HuH-7.5 (cell line): ENCODE measurements around the gene GABBR2.

ENCODE experiments used
- DNase-seq: peaks from one replicate; pipeline ENCODE4 v3.0.0; 2011; ENCODE audit warnings: low spot score

Gene GABBR2

DNA sequence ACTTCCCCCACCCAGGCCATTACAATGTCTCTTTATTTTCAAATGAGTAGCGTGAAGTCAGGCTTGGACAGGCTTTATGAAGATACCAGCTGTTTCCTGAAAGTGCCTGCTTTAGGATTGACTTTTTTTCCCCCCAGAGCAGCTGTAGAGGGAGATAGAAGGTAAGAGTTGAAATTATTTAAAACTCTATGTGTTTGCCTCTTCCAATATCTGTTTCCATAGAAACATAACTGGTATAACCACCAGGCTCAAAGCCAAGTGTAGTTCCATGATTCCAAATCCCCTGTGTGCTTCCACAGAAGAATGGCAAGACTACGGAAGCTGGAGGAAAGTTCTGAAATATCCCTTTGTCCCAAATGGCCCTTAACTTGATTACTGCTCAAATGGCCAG lies 365.9 kb downstream of the GABBR2 start:
- DNase-seq, result no peak

- DNase-seq, result no peak
Measured at GRCh38 chr9:98342098-98342819, 366.5 kb downstream of the GABBR2 start.

DNA sequence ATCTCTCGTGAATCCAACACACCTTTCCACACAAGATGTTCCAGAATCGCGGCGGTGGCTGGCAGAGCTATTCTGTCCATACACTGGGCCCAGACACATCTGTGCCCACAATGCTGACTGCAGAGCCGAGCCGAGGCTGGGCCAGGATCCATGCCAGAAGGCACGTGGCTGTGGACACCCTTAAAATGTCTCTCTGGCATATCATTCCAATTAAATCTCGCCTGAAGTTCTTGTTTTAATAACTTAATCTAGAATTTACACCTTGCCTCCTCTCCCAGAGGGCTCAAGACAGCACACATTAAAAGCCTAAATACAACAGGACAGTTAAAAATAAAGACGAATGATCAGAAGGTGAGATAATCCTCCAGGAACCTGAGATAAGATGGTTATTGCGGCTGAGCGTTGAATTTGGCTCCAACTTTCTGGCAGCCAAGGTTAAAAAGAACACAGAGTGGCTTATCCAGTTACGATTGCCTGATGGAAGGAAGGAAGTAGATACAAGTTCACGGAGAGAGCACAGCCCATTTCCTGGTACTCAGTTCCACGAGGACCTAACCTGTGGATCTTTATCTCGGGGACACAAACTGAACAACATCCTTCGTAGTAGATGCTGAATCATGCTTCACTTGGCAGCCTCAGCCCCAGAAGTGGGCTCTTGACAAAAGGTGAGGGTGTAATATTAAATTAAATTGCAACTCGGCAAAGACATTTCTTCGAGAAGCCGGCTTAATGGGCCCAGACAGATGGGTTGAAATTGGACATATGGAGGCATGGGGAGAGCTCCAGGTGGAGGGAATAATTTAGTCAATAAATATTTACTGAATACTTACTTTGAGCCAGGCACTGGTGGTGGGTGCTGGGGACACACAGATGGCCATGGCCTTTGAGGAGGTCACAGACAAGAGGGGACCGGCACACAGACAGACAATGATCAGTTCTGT lies 367.3 kb downstream of the GABBR2 start:
- no peak for DNase-seq

DNA sequence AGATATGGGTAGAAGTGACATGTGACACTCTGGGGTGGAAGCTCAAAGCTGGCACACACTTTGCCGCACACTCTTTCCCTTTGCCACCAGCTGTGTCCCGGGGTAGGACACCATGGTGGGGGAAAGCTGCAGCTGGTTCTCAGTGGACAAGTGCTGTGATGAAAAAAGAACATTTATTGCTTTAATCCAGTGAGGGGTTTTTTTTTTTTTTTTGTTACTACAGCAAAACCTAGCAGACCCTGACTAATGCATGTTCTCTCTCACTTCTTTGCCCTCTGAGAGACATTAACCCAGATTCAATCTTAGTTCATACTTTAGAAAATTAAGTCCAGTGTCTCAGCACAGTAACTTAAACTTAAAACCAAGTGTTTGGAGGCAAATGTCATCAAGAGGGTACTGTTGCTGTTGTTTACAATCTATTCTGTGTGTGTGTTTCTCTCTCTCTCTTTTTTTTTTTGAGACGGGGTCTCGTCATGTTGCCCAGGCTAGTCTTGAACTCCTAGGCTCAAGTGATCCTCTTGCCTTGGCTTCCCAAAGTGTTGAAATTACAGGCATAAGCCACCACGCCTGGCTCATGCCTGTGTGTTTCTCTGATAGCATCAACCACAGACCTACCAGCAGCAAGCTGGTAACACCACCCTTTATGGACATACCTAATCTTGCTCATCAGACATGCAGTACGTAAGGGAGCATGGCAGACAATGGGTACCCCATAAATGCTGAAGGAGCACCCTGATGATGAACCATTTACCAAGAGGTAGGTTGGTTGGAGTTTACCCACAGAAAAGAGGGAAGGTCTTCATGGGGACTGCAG lies 368.5 kb downstream of the GABBR2 start:
- no peak for DNase-seq

DNA sequence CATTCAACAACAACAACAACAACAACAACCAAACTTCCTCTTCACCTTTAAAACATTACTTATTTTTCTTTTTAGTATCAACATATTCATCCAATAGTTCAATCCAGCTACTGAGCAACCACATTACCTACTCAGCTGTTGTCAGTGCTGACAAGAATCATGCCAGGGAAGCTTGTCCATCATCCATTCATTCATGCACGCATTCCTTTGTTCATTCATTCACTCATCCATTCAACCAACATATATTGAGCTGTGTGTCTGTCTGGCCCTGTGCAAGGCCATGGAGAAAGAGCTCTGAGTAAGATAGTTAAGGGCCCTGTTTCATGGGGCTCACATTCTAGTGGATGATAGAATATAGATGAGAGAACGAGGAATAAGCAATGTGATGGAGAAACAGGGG lies 373.1 kb downstream of the GABBR2 start:
- DNase-seq, result no peak

DNA sequence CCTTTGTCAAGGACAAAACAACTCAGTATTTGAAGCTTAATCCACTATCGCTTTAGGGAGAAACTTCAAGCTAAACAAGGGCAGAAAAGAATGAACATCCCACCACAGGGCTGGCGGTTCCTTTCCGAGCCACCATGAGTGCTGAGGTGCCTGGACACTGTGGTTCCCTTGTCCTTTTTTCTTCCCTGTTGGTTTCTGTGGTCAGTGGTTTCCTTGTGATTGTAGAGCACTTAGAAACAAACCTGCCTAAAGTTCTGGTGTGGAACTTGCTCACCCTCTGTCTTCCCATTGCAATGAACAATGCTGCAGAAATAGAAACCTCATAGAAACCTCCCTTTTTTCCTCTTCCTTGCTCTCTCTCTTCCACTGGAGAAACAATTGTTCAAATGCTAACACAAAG lies 373.9 kb downstream of the GABBR2 start:
- no peak for DNase-seq

DNA sequence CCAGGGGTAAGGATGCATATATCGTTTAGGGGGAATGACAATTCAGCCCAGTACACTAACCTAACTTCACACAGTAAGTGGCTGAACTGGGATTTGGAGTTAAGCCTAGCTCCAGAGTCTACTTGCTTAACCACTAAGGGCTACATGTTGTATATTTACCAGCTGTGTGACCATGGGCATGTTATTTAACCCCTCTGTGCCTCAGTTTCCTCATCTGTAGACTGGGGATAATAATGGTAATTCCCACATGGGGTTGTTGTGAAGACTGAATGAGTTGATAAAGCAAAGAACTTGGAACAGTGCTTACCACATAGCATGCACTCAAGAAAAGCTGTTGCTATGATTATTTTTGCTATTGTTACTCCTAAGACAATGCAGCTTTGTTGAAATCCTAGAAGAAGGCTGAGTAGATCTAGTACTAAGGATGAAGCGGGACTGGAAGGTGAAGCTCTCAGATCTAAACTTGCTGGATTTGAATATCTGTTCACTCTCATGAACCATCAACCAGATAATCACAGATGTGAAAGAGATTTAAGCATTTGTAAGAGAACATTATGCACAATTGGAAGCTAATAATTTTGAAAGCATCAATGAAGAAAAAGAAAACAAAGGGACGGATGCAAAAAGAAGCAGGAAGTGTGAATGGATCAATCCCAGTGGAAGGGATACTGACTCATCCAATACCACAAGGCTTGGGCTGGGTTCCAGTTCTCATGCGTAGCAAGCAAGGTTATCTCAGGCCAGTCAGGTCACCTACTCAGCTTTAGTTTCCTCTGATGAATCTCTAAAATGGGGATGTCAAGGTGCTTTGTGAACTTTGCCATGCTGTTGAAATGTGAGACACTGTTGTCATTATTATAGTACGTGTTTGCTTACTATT lies 374.8 kb downstream of the GABBR2 start:
- no peak for DNase-seq

- no peak for DNase-seq
Measured at GRCh38 chr9:98332405-98332831, 376.3 kb downstream of the GABBR2 start.

DNA sequence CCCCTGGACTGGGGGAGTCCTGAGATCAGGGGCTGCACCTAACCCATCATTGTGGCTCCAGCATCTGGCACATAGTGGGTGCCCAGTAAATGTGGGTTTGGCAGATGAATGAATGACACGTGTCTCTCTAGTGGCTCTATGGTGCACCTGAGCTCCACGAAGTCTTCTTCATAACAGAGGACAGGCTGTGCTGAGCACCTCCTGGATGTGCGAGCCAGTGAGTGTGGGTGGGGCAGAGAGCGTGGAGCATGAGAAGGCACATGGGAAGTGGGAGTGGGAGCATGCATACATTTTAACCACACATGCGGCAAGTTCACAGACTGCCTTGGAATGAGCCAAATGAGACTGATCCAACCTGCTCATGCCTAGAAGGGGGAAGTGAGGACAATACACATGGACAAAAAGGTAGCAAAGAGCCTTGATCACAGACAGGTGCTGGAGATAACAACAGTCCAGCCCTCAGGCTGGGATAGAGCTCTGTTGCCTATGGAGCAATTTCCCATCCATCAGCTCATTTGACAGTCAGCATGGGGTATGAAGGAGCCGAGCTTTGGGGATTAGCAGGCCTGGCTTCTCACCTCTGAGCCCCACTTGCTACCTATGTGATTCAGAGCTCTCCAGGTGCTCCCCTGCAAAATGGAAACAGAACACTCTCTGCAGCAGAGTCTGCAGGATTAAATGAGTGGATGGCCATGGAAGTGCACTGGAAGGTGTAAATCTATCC lies 377.0 kb downstream of the GABBR2 start:
- DNase-seq, result no peak

- no peak for DNase-seq
Measured at GRCh38 chr9:98330831-98331230, 377.9 kb downstream of the GABBR2 start.

DNA sequence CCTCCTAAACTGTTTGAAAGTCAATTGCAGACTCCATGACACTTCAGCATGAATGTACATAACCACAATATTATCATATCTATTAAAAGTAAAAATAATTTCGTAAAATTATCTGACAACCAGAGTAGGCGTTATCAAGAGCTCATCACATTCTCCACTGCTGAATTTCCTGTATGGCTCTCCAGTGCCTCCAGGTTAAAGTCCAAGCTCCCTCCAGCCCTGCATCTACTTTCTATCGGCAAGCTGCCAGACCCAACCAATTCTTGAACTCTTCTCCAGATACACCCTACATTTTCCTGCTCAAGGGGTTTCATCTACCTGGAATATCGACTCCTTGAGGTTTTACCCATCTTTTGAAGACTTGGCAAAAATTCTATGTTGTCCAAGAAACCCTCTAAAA lies 378.8 kb downstream of the GABBR2 start:
- no peak for DNase-seq

- no peak for DNase-seq
Measured at GRCh38 chr9:98329281-98329680, 379.5 kb downstream of the GABBR2 start.

DNA sequence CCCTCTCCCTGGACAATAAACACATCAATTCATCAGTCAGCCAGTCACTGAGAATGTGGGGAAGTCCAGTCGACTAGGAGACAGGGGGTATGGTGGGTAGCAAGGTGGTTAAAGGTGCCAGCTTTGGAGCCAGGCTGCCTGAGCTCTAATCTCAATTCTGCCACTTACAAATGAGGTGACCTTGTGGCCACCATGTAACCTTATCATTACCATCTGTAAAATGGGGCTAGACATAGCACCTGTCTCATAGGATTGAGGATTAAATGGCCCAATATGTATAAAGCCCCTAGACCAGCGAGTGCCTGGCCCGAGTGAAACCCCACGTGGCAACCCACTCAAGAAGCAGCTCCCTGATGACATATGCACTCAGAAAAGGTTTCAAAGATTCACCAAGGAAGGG lies 380.0 kb downstream of the GABBR2 start:
- no peak for DNase-seq

DNA sequence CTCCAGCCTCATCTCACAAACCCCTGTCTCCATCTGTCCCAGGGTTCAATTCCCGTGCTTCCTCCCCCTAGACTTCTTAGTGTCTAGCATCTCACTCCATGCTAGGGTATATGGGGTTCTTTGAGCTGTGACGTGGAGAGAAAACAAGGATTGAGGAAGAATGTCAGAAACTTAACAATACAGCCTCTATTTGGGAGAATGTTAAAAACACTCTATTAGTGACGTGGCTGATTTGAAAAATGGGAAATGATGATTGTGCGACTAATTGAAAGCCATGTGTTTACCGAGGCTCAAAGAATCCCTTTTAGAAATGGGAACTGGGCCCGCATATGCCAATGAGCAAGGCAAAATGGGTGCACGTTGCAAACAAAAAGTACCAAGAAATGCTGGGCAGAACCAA lies 380.6 kb downstream of the GABBR2 start:
- DNase-seq, result no peak

- no peak for DNase-seq
Measured at GRCh38 chr9:98327249-98327561, 381.5 kb downstream of the GABBR2 start.

- DNase-seq, result no peak
Measured at GRCh38 chr9:98326459-98327248, 382.1 kb downstream of the GABBR2 start.

DNA sequence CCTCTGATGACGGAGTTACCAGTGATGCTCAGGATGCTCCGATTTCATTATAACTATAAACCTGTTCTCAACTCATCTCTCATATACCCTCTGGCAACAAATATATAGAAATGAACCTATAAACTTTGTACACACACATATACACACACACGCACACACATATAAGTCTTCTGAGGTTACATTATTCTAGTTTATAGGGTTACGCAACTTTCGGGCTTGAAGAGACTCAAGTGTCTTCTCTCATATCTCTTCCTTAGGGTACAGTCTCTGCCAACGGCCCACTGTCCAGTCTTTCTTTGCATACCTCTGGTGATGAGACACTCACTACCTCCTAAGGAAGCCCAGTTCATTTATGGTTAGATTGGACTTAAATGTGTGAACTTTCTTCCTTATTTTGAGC lies 383.9 kb downstream of the GABBR2 start:
- DNase-seq, result no peak

- DNase-seq, result no peak
Measured at GRCh38 chr9:98323831-98324135, 385.0 kb downstream of the GABBR2 start.

- no peak for DNase-seq
Measured at GRCh38 chr9:98323051-98323830, 385.5 kb downstream of the GABBR2 start.

GRCh38 chr9:98321269-98321668 lies 387.5 kb downstream of the GABBR2 start:
- no peak for DNase-seq
